ENCODE measurements around the gene FOXC1. TPM values are rescaled to one million over a fixed set of nuclear protein-coding genes. Genes with fewer than 3 reads are reported as not detected.

FOXC1 gene
- total RNA-seq, 1 experiment from 2014 or later, result 6.7 TPM

DNA sequence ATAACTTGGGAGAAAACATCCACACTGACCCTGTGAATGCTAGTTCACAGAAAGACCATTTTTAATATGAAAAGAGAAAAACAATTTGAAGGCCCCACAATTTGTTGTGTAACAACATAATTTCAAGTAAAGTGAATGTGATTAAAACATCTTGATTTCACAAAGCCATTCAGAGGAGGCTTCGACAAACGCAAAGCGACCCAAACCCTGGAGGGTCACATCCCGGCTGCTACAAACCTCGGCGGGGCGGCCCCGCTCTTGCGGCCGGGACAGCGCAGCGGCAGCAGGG lies 14.0 kb downstream of the FOXC1 start:
- BruUV-seq (replicated peaks), result no TSS peak
- no peak for DNase-seq (ENCODE audit: low read depth, low spot score)
- in situ Hi-C loops (cut with HindIII; ENCODE audit: low pct_unique_long_range_greater_than_20kb, low sequenced_read_pairs) (no loop called here), intact Hi-C loops (cut with micrococcal nuclease; ENCODE audit: unreplicated experiment) (no loop called here)
- no peak overlapping the region for H3K4me3 ChIP-seq (ENCODE audit: low read depth in 2 of 2, low read length in 2 of 2)
- no peaks in the 10 kb centered on the region for H3K4me1 ChIP-seq (ENCODE audit: control insufficient read depth, insufficient read depth, low read length)
- no peaks in the 10 kb centered on the region for H3K9me3 ChIP-seq (ENCODE audit: control insufficient read depth, insufficient read depth, low read depth, low read length)
- ATAC-seq, result no peak
- TF ChIP-seq, protein P1, sequence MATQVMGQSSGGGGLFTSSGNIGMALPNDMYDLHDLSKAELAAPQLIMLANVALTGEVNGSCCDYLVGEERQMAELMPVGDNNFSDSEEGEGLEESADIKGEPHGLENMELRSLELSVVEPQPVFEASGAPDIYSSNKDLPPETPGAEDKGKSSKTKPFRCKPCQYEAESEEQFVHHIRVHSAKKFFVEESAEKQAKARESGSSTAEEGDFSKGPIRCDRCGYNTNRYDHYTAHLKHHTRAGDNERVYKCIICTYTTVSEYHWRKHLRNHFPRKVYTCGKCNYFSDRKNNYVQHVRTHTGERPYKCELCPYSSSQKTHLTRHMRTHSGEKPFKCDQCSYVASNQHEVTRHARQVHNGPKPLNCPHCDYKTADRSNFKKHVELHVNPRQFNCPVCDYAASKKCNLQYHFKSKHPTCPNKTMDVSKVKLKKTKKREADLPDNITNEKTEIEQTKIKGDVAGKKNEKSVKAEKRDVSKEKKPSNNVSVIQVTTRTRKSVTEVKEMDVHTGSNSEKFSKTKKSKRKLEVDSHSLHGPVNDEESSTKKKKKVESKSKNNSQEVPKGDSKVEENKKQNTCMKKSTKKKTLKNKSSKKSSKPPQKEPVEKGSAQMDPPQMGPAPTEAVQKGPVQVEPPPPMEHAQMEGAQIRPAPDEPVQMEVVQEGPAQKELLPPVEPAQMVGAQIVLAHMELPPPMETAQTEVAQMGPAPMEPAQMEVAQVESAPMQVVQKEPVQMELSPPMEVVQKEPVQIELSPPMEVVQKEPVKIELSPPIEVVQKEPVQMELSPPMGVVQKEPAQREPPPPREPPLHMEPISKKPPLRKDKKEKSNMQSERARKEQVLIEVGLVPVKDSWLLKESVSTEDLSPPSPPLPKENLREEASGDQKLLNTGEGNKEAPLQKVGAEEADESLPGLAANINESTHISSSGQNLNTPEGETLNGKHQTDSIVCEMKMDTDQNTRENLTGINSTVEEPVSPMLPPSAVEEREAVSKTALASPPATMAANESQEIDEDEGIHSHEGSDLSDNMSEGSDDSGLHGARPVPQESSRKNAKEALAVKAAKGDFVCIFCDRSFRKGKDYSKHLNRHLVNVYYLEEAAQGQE (IDR thresholded peaks at IDR 0.05; ENCODE audit: insufficient read depth in 1 of 2, low read depth in 2 of 2, low read length in 1 of 2), result no peak
- no peak for TF ChIP-seq SIN3A (IDR thresholded peaks at IDR 0.05; ENCODE audit: borderline replicate concordance, insufficient read depth, low read depth, low read length)
- TF ChIP-seq POLR2AphosphoS5 (IDR thresholded peaks at IDR 0.05; ENCODE audit: low read depth, low read length), result no peak
- TF ChIP-seq, protein P2, sequence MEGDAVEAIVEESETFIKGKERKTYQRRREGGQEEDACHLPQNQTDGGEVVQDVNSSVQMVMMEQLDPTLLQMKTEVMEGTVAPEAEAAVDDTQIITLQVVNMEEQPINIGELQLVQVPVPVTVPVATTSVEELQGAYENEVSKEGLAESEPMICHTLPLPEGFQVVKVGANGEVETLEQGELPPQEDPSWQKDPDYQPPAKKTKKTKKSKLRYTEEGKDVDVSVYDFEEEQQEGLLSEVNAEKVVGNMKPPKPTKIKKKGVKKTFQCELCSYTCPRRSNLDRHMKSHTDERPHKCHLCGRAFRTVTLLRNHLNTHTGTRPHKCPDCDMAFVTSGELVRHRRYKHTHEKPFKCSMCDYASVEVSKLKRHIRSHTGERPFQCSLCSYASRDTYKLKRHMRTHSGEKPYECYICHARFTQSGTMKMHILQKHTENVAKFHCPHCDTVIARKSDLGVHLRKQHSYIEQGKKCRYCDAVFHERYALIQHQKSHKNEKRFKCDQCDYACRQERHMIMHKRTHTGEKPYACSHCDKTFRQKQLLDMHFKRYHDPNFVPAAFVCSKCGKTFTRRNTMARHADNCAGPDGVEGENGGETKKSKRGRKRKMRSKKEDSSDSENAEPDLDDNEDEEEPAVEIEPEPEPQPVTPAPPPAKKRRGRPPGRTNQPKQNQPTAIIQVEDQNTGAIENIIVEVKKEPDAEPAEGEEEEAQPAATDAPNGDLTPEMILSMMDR (IDR thresholded peaks at IDR 0.05), result no peak
- POLR2A ChIA-PET, result interaction anchor here (1.0 kb wide), 1 partner anchor 13 kb away, joined by 6 read pairs; no protein-coding TSS in a partner anchor
- no peaks in the 10 kb centered on the region for H3K36me3 ChIP-seq (ENCODE audit: control insufficient read depth, insufficient read depth, low read length)
- CTCF ChIA-PET, result no interaction called here
- H3K27me3 ChIP-seq (ENCODE audit: control insufficient read depth, insufficient read depth, low read length), result no peaks in the 10 kb centered on the region
- H3K27ac ChIP-seq (ENCODE audit: low read length), result no peak overlapping the region

DNA sequence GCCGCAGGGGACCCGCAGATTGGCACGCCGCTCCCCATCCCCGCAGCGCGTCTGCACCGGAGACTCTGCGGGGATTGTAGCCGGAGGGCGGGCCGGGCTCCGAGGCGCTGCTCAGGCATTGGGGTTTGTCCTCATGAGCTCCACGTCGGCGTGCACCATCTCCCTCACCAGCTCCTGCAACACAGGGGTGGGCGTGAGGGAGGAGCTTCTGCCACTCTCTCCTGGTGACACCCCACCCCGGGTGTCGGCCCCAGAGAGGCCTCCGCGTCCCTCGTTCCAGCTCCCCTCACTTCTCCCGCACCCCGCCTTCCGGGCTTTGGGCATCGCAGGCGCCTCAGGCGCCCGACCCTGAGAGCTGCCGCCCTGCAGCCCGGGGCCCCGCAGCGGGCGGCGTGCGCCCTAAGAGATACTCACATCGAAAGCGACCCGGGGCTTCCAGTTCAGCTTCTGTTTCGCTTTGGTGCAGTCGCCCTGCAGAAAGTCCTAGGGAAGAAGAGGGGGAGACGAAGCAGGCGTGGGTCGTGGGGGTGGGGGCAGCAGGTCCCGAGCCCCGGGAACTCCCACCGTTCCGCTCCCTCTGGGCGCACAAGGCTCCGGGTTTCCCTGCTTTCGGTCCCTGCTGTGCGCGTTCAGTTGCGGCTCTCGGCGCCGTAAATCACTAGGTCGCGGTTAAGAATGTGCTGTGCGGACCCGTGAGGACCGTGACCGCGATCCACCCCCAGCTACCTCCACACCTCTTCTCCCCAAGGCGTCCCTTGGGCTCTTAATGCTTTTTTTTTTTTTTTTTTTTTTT lies 14.5 kb downstream of the FOXC1 start:
- no peak for DNase-seq (ENCODE audit: low read depth, low spot score)
- in situ Hi-C loops (cut with HindIII; ENCODE audit: low pct_unique_long_range_greater_than_20kb, low sequenced_read_pairs) (no loop called here), intact Hi-C loops (cut with micrococcal nuclease; ENCODE audit: unreplicated experiment) (no loop called here)
- Histone ChIP-seq H3K4me1 (ENCODE audit: control insufficient read depth, insufficient read depth, low read length) (no peaks in the 10 kb centered on the region), H3K9me3 (ENCODE audit: control insufficient read depth, insufficient read depth, low read depth, low read length) (no peaks in the 10 kb centered on the region), H3K36me3 (ENCODE audit: control insufficient read depth, insufficient read depth, low read length) (no peaks in the 10 kb centered on the region), H3K27me3 (ENCODE audit: control insufficient read depth, insufficient read depth, low read length) (no peaks in the 10 kb centered on the region), H3K27ac (ENCODE audit: low read length) (no peak overlapping the region), H3K4me3 (ENCODE audit: low read depth in 2 of 2, low read length in 2 of 2) (no peak overlapping the region)
- CTCF ChIA-PET, result interaction anchor here (0.6 kb wide), 1 partner anchor 464 kb away, joined by 10 read pairs; no protein-coding TSS in a partner anchor
- POLR2A ChIA-PET, result interaction anchor here (1.0 kb wide), 1 partner anchor 13 kb away, joined by 6 read pairs; no protein-coding TSS in a partner anchor
- TF ChIP-seq, protein P1 (IDR thresholded peaks at IDR 0.05; ENCODE audit: insufficient read depth in 1 of 2, low read depth in 2 of 2, low read length in 1 of 2), result no peak
- TF ChIP-seq POLR2AphosphoS5 (IDR thresholded peaks at IDR 0.05; ENCODE audit: low read depth, low read length), result no peak
- no peak for TF ChIP-seq TCF7L2 (IDR thresholded peaks at IDR 0.05; ENCODE audit: low read depth, low read length)
- TF ChIP-seq, protein P2 (IDR thresholded peaks at IDR 0.05), result no peak
- no peak for TF ChIP-seq SIN3A (IDR thresholded peaks at IDR 0.05; ENCODE audit: borderline replicate concordance, insufficient read depth, low read depth, low read length)
- ATAC-seq, result no peak
- no TSS peak for BruUV-seq (replicated peaks)

Measured in Panc1 (cell line).